ENCODE measurements around the gene CASZ1. TPM values are rescaled to one million over a fixed set of nuclear protein-coding genes. Genes with fewer than 3 reads are reported as not detected.

The CASZ1 gene
- total RNA-seq, 1 experiment from 2014 or later = 3.9 TPM

DNA sequence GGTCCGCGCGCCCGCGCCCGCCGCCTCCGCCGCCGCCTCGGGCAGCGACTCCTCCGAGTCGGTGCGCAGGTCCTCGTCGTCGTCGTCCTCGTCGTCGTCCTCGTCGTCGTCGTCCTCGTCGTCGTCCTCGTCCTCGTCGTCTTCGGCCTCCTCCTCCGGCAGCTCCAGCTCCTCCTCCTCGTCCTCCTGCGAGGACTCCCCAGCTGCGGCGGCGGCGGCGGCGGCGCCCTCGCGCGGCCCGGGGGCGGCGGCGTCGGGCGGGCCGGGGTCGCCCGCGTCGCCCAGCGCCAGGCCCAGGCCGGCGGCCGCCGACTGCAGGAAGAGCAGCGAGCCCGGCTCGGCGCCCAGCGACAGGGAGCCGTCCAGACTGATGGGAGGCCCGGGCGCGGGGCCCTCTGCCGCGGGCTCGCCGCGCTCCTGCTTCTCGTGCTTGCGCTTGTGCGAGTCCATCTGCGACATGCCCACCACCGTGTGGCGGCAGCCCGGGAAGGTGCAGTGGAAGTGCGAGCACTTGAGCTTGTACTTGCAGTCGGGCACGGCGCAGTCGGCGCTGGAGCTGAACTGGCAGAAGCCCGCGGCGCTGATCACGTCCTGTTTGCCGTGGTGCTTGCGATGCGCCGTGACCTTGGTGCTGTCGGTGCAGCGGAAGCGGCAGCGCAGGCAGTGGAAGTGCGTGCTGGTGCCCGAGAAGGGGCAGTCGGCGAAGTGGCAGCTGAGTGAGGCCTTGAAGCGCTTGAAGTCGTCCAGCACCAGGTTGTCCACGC is 157.3 kb downstream of the CASZ1 start:
- no peaks in the 10 kb centered on the region for H3K79me1 ChIP-seq (ENCODE audit: insufficient read depth, low read depth, low read length, poor library complexity, severe bottlenecking)

More for the DNA sequence above, 157.3 kb downstream of the CASZ1 start:
- Histone ChIP-seq H4K91ac (ENCODE audit: insufficient read length, low read depth, low read length) (no peak overlapping the region), H3K23ac (ENCODE audit: insufficient read length, low read depth, low read length) (no peak overlapping the region), H3K4ac (ENCODE audit: low read depth, low read length) (no peak overlapping the region), H3K4me1 (ENCODE audit: insufficient read depth, low read length) (no peaks in the 10 kb centered on the region), H3K27me3 (ENCODE audit: insufficient read depth, low read length) (peaks cover 7% of the 10 kb centered on the region; the same call in 1 of the 2 replicates), H2BK12ac (ENCODE audit: insufficient read length, low read depth, low read length) (no peak overlapping the region), H2BK15ac (ENCODE audit: low read depth, low read length) (no peak overlapping the region), H3K9ac (ENCODE audit: extremely low read depth, insufficient read length, low read length) (no peak overlapping the region), H3K18ac (ENCODE audit: insufficient read length, low read depth, low read length) (no peak overlapping the region), H3K23me2 (ENCODE audit: insufficient read length, low read depth, low read length, poor library complexity, severe bottlenecking) (no peaks in the 10 kb centered on the region), H3K56ac (ENCODE audit: insufficient read length, low read depth, low read length) (no peak overlapping the region), H3K4me2 (ENCODE audit: insufficient read depth, insufficient read length, low read length) (peak overlapping the region; percentile 58), H2BK5ac (ENCODE audit: insufficient read length, low read length) (no peak overlapping the region), H4K20me1 (ENCODE audit: control insufficient read depth, insufficient read depth, insufficient read length) (no peaks in the 10 kb centered on the region), H3K9me3 (ENCODE audit: control insufficient read depth, low read depth, low read length) (no peaks in the 10 kb centered on the region), H3T11ph (ENCODE audit: low read length) (no peak overlapping the region), H4K5ac (ENCODE audit: insufficient read length, low read depth, low read length) (no peak overlapping the region), H2BK120ac (ENCODE audit: low read depth, low read length, poor library complexity, severe bottlenecking) (no peak overlapping the region), H3K14ac (ENCODE audit: insufficient read depth, low read length) (no peak overlapping the region; the same call in 1 of the 2 replicates), H4K8ac (replicated peaks; ENCODE audit: insufficient read length, low read depth, low read length) (no peak overlapping the region), H2AFZ (ENCODE audit: low read length) (no peak overlapping the region), H2BK20ac (ENCODE audit: low read depth, low read length, poor library complexity, severe bottlenecking) (no peak overlapping the region), H3K79me2 (ENCODE audit: insufficient read depth, low read length) (no peaks in the 10 kb centered on the region), H3K27ac (ENCODE audit: insufficient read length, low read depth, low read length) (no peak overlapping the region), H2AK5ac (ENCODE audit: insufficient read length, low read length) (no peak overlapping the region)
- Mint-ChIP-seq H3K27ac (no peak overlapping the region), H3K36me3 (ENCODE audit: insufficient read depth in 1 of 3, low read depth in 3 of 3) (no peaks in the 10 kb centered on the region), H3K27me3 (ENCODE audit: low read depth) (peaks cover 30% of the 10 kb centered on the region), H3K4me1 (peaks cover 0 to 18% of the 10 kb centered on the region in 2 experiments; a peak in 2 of 4 replicates), H3K4me3 (peak overlapping the region; percentile 60 to 73; a peak in 4 of 5 replicates), H3K9me3 (no peaks in the 10 kb centered on the region)
- peak; percentile 73 for DNase-seq
- no CpG with 5 or more reads among the region's 108 CpGs for WGBS (ENCODE audit: extremely low coverage, insufficient read length, low lambda C conversion rate)
- TF ChIP-seq CTCF (conservative IDR thresholded peaks at IDR 0.05) = no peak

Measured in H9 (cell line).